Peyer's patch (tissue), 4 donors: ENCODE data around the gene DMRTC2. TPM values are rescaled to one million over a fixed set of nuclear protein-coding genes. Genes with fewer than 3 reads are reported as not detected.

Source experiments
- DNase-seq, 3 donors: peaks; one replicate each; pipeline ENCODE4 v3.0.0-alpha.2; 2017 to 2019
- H3K27ac ChIP-seq, 4 donors: fragments of 200-600 bp; sonication (generic); one replicate each; pipeline ENCODE4 v1.5.1; 2016 to 2019
- H3K27me3 ChIP-seq, 2 donors: fragments of 200-600 bp; sonication (generic); one replicate each; pipeline ENCODE4 v1.5.1; 2019
- H3K36me3 ChIP-seq, 3 donors: fragments of 200-600 bp; sonication (generic); one replicate each; pipeline ENCODE4 v1.5.1; 2016 to 2019
- H3K4me1 ChIP-seq, 4 donors: fragments of 200-600 bp; sonication (generic); one replicate each; pipeline ENCODE4 v1.5.1; 2016 to 2019
- H3K4me3 ChIP-seq, 4 donors: fragments of 200-600 bp; sonication (generic); 1 replicate in 3 of 4; 2 replicates in 1 of 4; pipeline ENCODE4 v1.5.1; 2016 to 2019; ENCODE audit warnings: mild to moderate bottlenecking in 1 of 4
- H3K9me3 ChIP-seq, 4 donors: fragments of 200-600 bp; sonication (generic); one replicate each; pipeline ENCODE4 v1.5.1; 2016 to 2019; ENCODE audit warnings: mild to moderate bottlenecking in 1 of 4
- POLR2A ChIP-seq, 2 donors: fragments of 450-650 bp; IDR thresholded peaks; one replicate each; pipeline ENCODE4 v1.5.1; 2017; ENCODE audit warnings: antibody characterized with exemption in 2 of 2, mild to moderate bottlenecking in 2 of 2, moderate library complexity in 2 of 2
- total RNA-seq, 4 donors: library from RNA; depleted of rRNA; stranded (reverse); fragments of >200 nt; gene quantifications; one replicate each; pipeline ENCODE4 v1.1.0, GENCODE V29; 2016
- TF ChIP-seq, protein P1 (sequence below), 6 experiments: fragments of 450-650 bp in 4 of 6; fragments of 200-600 bp in 2 of 6; sonication (generic) in 1 of 6; IDR thresholded peaks; one replicate each; pipeline ENCODE4 v1.5.1; 2017 to 2019; ENCODE audit warnings: antibody characterized with exemption in 6 of 6, mild to moderate bottlenecking in 3 of 6, moderate library complexity in 1 of 6

Gene DMRTC2
- total RNA-seq, 4 donors from 2014 or later, result not detected

DNA sequence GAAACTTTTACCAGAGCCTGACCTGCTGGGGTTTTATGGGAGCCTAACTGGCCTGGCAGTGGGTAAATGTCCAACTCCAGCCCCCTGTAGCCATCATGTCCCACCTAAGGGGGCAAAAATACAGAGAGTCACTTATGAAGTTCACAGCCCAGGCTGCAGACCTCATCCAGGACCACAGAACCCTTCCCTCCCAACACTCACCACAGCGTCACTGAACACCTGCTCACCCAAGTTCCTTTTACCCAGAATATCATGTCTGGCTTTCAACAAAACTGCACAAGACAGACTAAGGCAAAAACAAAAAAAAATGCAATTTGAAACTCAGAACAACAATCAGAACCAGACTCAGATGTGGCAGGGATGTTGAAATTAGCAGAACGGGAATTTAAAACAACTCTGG, 42.1 kb upstream of the DMRTC2 start:
- Histone ChIP-seq H3K36me3 (no peaks in the 10 kb centered on the region), H3K4me1 (peaks cover 0 to 8% (median 0%) of the 10 kb centered on the region in 4 donors), H3K9me3 (no peaks in the 10 kb centered on the region), H3K27me3 (no peaks in the 10 kb centered on the region), H3K27ac (peak overlapping the region in 1 of 4 donors; percentile 31), H3K4me3 (no peak overlapping the region)
- TF ChIP-seq, protein P1, sequence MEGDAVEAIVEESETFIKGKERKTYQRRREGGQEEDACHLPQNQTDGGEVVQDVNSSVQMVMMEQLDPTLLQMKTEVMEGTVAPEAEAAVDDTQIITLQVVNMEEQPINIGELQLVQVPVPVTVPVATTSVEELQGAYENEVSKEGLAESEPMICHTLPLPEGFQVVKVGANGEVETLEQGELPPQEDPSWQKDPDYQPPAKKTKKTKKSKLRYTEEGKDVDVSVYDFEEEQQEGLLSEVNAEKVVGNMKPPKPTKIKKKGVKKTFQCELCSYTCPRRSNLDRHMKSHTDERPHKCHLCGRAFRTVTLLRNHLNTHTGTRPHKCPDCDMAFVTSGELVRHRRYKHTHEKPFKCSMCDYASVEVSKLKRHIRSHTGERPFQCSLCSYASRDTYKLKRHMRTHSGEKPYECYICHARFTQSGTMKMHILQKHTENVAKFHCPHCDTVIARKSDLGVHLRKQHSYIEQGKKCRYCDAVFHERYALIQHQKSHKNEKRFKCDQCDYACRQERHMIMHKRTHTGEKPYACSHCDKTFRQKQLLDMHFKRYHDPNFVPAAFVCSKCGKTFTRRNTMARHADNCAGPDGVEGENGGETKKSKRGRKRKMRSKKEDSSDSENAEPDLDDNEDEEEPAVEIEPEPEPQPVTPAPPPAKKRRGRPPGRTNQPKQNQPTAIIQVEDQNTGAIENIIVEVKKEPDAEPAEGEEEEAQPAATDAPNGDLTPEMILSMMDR (IDR thresholded peaks at IDR 0.05), result no peak
- no peak for TF ChIP-seq POLR2A (IDR thresholded peaks at IDR 0.05)
- peak in 1 of 3 donors; percentile 30 for DNase-seq

- Histone ChIP-seq H3K9me3 (no peaks in the 10 kb centered on the region), H3K4me3 (no peak overlapping the region), H3K36me3 (no peaks in the 10 kb centered on the region), H3K27me3 (no peaks in the 10 kb centered on the region), H3K4me1 (peaks cover 0 to 8% (median 0%) of the 10 kb centered on the region in 4 donors), H3K27ac (no peak overlapping the region)
- TF ChIP-seq, protein P1 (IDR thresholded peaks at IDR 0.05), result no peak
- TF ChIP-seq POLR2A (IDR thresholded peaks at IDR 0.05), result no peak
- no peak for DNase-seq
These were observed 40.5 kb upstream of the DMRTC2 start for GRCh38 chr19:41804336-41804735.

- Histone ChIP-seq H3K27me3 (no peaks in the 10 kb centered on the region), H3K9me3 (no peaks in the 10 kb centered on the region), H3K36me3 (no peaks in the 10 kb centered on the region), H3K4me3 (no peak overlapping the region), H3K27ac (no peak overlapping the region), H3K4me1 (peaks cover 0 to 4% (median 0%) of the 10 kb centered on the region in 4 donors)
- no peak for DNase-seq
- TF ChIP-seq, protein P1 (IDR thresholded peaks at IDR 0.05), result no peak
- no peak for TF ChIP-seq POLR2A (IDR thresholded peaks at IDR 0.05)
These were observed 37.7 kb upstream of the DMRTC2 start for GRCh38 chr19:41807176-41807575.

DNA sequence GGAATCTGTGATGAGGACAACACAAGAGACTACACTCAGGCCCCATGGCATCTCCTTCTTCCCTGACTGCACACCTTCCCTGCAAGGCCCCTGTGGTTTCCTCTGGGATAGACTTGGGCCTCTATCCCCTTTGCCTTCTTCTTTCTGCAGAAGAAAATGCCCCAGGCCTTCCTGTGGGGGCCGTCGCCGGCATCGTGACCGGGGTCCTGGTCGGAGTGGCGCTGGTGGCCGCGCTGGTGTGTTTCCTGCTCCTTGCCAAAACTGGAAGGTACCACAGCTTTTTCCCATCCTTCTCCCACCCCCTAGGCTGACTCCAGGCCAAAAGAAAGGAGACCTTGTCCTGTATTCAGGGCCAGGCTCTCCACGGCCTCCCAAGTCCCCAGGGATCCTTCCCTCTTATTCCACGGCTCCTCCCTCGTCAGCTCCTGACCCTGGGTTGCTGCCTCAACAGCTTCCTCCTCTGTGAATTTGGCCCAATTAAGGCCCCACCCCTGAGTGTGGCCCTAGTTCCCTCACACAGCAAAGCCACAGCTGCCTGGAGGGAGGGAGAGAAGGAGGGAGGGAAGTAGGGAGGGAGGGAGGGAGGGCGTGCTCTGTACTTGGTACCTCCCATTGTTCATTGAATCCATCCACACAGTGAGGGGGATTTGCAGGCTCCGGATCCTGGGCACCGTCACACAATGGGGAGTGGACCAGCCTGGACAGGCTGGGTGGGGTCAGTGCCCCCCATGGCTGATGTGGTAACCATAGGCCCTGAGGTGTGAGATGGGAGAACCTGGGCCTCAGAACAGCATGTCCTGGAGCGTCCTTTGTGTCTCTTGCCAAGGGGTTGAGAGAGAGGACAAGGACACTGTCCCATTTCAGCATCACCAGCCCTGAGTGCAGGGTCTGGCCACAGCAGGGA, 35.9 kb upstream of the DMRTC2 start:
- H3K4me3 ChIP-seq, result no peak overlapping the region
- H3K9me3 ChIP-seq, result no peaks in the 10 kb centered on the region
- DNase-seq, result no peak
- H3K27me3 ChIP-seq, result no peaks in the 10 kb centered on the region
- TF ChIP-seq, protein P1 (IDR thresholded peaks at IDR 0.05), result no peak
- no peak for TF ChIP-seq POLR2A (IDR thresholded peaks at IDR 0.05)
- no peaks in the 10 kb centered on the region for H3K4me1 ChIP-seq
- H3K27ac ChIP-seq, result no peak overlapping the region
- no peaks in the 10 kb centered on the region for H3K36me3 ChIP-seq

- Histone ChIP-seq H3K36me3 (no peaks in the 10 kb centered on the region), H3K27ac (no peak overlapping the region), H3K27me3 (no peaks in the 10 kb centered on the region), H3K4me1 (no peaks in the 10 kb centered on the region), H3K4me3 (no peak overlapping the region), H3K9me3 (no peaks in the 10 kb centered on the region)
- DNase-seq, result no peak
- TF ChIP-seq, protein P1 (IDR thresholded peaks at IDR 0.05), result no peak
- no peak for TF ChIP-seq POLR2A (IDR thresholded peaks at IDR 0.05)
These were observed 34.5 kb upstream of the DMRTC2 start for GRCh38 chr19:41810301-41810700.
